Posterior cingulate gyrus (tissue), 11 donors: ENCODE measurements around the gene RNF220.
A peak's percentile ranks its signal among the peaks of the same experiment; 100 is the strongest.

Experiments
- DNase-seq, 10 donors: peaks; one replicate each; pipeline versions ENCODE4 v3.0.0 to v3.0.0-alpha.2; 2020 to 2021; ENCODE audit warnings: mixed read lengths in 3 of 10
- intact Hi-C: fragments of 100-400 bp; cut with DNase I; formaldehyde crosslinking; loops from one replicate; pipeline ENCODE4 v1.15.1; 2023

The RNF220 gene

DNA sequence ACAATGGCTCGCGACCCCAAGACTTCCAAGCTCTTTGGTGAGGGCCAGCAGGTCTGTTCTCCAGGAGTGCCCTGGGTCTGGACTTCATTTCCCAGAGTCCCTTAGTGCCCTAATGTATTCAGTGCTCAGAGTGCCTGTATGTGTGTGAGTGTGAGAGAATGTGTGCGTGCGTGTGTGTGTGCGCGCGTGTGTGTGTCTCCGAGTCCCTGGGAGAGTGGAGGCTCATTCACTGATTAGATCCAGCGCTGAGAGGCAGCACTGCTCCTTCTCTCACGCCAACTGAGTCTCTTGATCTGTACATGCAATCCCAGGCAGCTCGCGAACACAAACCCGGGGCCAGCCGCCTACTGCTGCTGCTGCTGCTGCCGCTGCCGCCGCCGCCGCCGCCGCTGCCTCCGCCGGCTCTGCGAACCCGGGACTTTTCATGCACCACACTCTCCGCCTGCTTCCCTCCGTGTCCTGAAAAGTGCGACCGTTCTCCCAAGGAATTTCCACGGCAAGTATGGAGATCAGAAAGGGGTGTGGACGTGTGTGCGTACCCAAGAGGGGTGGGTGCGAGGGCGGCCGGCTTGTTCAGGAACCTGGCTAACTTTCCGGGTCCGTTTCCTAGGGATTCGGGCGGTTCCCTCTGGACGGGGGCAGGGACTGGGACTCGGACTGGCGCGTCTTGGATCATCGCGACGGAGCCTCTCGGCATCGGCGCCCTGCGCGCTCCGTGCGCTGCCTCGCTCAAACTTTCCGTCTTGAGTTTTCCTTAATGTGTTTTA lies at the start of gene RNF220:
TSS of gene RNF220 (plus strand) at position 225 of the 767 bp plus-strand sequence.
- intact Hi-C loops = loop anchor here (5.0 to 10.0 kb wide), 3 partner anchors 97 to 240 kb away; no protein-coding TSS in a partner anchor

DNA sequence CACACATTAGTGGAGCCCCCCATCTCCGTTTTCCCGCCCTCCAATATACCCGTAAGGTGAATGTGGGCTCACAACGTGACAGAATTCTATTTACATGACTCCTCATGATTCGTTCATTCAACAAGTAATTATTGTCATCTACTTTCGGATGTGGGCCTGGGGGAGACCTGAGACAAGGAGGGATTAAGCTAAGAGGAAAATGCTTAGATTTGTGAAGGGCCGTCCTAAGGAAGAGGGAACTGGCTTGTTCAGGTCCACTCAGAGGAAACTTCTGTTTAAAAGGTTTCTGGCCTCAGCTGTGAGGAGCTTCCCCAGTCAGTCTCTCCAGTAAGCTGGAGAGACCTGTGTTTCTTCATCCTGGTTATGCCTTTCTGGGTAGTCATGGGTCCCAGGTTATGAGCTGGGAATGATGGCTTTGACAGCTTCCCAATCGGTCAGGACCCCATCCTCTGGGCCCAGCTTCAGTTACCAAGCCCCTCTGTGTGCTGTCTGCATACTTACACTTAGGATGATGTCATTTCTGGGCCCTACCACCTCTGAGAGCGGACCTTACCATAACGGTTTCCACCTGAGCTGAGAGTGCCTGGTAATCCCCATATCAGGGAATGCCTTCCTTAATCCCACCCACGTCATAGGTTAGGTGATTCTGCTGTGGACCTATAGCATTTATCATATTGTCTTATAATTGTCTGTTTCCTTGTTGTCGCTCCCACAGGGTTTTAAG lies 49.3 kb upstream of the RNF220 start:
- no peak for DNase-seq
- intact Hi-C loops = no loop called here

More for the DNA sequence above, at the start of gene RNF220:
- DNase-seq = peak; percentile 80 to 98 (median 88)

DNA sequence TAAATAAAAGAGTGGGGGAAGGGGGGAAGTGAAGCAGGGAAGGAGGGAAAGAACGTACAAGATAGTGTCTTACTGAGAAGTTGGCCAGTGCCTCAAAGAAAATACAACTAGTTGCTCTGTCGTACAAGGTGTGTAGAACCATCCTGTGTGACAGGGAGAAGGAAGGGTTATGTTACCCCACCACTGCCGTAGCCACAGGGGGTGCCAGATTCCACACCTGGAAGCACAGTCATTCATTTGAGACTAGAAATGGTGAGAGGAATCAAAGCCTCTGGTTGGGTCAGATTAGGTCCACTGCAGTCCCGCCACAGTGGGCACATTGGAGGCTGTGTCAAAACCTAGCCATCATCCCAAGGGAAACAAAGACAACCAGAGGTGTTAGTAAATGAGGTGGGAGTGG lies 47.3 kb upstream of the RNF220 start:
- no peak for DNase-seq
- intact Hi-C loops = no loop called here

DNA sequence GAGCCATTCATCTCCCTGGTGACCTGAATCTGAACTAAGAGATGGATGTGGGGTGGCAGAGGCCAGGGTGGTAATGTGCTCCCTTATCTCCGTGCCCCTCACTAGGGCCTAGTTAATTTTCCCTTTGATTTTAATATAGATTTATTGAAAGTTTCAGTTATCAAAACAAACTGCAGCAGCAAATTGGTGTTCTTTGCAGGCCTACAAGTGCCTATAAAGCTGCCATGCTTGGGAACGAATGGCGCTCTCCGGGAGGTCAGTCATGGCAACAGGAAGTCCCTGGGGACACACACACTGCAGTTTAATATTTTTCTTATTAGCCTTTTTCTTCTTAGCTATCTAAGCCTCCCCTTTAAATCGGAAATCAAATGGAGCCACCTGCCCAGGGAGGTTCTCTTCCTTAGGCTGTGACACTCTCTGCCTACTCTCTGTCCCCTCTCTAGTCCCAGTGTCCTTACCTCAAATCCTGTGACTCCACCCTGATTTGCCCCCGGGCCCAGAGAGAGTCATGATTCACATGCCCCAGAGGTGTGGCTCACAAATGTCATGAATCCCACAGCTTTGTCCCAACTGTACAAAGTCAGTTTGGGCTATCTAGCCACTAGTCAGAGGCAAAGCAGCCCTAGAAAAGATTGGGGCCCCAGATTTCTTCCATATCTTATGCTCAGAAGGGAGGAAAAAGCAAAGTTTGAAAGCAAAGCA lies 45.7 kb upstream of the RNF220 start:
- no peak for DNase-seq
- intact Hi-C loops = no loop called here

DNA sequence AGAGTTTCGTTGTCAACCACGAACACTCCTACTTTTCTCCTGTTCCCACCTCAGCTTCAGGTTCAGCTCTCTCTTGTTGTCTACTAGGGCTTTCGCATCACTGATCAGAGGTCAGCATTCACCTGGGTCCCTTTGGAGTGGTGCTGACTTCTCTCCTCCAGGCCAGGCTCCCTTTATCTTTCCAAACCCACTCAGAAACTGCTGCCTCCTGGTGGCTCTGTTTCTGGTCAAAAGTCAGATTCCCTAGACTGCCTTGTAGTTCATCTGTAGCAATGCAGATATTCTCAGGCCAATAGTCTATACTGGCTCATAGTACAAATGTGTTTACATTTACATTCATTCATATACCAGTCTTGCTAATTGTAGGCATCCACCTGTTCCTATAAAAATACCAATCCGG lies 43.6 kb upstream of the RNF220 start:
- intact Hi-C loops = no loop called here
- no peak for DNase-seq

DNA sequence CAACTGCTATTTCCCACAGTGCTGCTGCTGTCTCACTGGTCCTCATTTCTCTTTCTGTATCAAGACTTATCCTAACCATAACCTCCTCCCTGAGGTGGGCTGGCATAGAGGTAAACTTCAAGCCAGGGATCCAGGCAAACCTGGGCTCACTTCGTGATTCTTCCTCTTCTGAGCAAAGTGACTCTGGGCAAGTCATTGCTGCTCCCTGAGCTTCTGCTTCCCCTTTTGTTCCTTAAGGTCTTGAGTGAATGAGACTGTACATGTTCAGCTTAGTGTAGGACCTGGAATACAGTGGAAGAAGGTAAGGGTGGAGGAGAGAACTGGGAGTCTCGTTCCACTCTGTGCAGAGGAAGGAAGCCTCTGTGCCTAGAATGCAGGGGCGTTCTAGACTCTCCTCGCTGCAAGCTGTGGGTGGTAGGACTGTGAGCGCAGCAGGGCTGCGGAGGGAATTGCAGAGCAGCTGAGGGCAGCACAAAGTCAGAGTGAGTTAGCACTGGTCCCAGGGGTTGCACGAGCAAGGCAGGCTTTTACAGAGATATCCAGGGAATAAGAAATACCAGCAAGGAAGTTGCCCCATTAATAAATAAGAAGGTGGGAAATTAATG lies 38.6 kb upstream of the RNF220 start:
- intact Hi-C loops = no loop called here
- DNase-seq = no peak

DNA sequence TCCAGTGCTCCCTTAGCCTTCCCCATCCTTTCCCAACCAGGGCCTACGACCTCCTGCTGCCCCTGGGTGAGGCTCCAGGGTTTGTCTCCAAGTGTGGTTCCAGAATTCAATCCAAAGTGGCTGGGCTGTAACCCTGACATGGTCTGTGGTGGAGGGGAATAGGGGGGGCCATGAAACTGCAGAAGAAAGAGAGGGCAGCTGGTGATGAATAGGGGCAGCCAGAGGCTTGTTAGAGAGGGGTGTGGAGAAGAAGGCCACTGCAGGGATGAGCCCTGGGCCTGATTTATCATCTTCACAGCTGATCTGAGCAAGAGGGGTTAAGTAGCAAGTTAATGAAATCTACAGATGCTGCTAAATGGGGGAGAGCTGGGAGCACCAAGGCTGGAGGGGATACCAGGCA lies 37.1 kb upstream of the RNF220 start:
- DNase-seq = no peak
- intact Hi-C loops = no loop called here

DNA sequence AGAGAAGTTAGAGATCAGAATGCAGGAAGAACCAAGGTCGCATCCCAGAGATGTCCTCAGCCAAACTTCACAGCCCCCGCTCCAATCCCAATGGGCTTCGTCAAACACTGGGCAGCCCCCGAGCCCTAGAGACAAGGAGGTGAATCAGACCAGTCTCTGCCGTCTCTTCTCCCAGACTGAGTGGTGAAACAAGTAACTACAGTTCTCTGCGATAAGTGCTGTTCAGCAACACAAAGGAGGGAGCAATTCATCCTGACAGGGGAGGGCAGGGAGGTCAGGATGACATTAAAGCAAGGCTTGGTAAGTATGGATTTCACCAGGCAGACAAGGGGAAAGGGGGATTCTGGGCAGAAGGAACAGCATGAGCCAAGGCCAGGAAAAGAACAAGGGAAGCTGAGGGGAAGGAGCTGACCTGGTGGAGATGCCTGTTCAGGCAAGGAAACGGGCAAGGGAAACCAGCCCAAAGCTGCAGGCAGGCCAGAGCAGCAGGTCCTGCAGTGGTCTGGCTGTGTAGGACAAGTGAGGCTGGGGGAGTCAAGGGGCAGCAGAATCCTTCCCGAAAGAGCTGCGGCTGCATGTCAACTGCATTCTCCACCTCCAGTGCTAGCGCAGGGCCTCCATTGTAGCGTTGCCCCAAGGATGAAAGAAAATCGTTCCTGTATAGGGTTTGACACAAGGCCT lies 36.4 kb upstream of the RNF220 start:
- intact Hi-C loops = no loop called here

DNA sequence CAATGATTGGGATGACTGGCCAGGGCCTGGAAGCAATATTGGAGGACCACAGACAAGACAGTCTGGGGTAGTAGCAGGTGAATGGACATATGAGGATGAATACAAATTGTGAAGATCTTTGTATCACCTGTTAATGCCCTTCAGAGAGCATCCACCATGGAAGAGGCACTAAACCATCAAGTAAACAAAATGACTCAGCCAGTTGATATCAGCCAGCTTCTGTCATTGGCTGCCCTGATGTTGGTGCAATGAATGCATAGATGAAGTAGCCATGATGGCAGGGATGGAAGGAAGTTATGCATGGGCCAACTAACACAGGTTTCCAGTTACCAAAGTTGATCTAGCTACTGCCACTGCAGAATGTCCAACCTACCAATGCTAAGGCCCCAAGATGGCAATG lies 33.8 kb upstream of the RNF220 start:
- intact Hi-C loops = no loop called here
- DNase-seq = no peak

More for the DNA sequence above, 36.4 kb upstream of the RNF220 start:
- DNase-seq = no peak

DNA sequence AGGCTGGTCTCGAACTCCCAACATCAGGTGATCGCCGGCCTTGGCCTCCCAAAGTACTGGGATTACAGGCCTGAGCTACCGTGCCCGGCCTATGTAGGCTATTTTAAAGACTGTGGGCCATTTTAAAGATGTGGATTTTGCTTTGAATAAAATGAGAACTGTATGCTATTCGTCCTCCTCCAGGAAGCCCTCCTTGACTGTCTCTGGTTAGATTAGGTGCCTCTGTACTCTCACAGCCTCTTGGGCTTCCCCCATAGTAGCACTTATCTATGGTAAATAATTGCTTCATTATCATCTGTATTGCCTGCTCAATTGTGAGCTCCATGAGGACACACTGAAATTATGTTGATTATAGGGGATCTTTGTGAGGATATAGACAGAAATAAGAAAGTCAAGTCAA lies 29.5 kb upstream of the RNF220 start:
- intact Hi-C loops = loop anchor here (5.0 kb wide), 1 partner anchor 277 kb away; no protein-coding TSS in a partner anchor
- no peak for DNase-seq

DNA sequence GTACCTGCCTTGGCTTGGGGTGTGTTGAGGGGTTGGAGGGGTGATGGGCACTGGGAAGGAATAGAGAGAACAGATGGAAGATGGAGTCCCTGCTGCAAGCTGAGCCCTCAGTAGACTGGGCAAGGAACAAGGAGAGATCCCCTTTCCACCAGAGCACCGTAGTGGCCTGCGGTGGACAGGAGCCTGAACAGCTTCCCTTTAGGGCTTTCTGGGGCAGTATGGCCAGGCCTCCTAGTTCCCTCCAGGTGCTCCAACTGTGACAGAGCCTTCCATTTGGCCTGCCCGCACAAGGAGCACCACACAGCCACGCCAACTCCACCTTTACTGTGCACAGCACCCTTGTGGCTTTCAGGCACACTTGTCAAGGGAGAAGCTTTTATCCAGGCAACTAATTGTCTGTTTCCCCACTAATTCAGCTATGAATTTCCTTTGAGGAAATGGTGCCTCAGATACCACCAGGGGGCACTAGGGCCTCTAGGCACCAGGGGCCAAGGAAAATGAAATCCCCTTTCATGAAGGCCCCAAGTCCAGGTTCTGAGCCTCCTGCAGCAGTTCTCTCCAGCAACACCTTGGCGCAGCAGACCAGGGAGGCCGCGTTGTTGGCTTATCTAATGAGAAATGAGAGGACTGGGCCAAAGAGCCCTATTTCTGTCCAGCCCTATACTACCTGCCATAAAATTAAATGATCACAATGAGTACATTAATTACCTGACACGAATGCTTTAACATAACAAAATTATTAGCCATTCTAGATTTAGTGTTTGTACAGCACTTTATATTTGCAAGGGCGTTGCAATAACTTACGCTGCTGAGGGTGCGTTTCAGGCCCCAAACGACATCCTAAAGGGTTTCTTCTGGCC lies 26.9 kb upstream of the RNF220 start:
- DNase-seq = peak in 7 of 10 donors; percentile 11 to 86 (median 64)
- intact Hi-C loops = loop anchor here (2.0 to 5.0 kb wide), 2 partner anchors 217 to 274 kb away; no protein-coding TSS in a partner anchor

DNA sequence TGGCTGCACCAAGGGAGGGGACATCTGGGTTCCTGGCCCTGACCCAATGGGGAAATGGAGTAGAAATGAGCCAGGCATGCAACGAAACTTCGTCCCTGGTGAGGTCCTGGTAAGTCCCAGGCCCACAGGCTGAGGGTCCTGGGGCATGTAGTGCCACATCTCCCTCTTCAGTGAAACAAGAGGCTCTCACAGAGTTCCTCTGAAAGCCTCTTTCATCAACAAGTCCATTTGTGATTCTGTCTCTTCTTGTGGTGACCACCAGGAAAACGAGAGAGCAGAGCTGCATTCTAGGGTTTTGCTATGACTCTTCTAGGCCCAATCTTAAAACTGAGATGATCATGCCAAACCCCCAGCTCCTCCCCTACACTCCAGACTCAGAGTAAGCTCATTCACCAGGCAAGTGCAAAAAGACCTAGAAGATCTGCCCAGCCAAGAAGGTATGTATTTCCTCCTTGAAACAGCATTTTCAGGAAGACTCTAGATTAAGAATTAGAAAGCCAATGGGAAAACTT lies 24.3 kb upstream of the RNF220 start:
- intact Hi-C loops = no loop called here
- peak in 1 of 10 donors; percentile 4 for DNase-seq

DNA sequence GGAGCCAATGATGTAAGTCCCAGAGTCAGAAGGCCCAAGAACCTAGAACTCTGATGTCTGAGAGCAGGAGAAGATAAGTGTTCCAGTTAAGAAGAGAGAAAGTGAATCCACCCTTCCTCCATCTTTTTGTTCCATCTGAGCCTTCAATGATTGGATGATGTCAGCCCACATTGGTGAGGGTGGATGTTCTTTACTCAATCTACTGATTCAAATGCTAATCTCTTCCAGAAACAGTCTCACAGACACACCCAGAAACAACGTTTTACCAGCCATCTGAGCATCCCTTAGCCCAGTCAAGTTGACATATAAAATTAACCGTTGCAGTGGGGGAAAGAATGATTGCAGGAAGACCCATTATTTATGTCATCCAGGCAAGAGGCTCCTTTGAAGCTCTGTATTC lies 16.5 kb upstream of the RNF220 start:
- no peak for DNase-seq
- intact Hi-C loops = no loop called here

DNA sequence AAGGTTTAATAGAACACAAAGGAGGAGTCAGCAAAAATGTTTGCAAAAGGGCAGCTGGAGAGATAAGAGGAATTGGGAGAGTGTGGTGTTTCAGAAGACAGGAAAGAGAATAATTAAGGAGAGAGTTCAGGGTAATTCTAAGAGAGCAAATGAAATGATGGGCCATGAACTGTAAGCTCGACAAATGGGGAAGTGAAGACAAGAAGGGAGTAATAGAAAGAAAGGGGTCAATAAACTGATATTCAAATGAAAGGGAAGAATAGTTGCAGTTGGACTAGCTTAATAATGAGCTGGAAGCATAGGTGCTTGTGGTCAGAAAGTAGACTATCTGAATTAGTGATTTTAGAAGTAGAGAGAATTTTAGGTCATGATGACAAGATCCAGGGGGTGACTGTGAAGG lies 15.6 kb upstream of the RNF220 start:
- no peak for DNase-seq
- intact Hi-C loops = no loop called here

DNA sequence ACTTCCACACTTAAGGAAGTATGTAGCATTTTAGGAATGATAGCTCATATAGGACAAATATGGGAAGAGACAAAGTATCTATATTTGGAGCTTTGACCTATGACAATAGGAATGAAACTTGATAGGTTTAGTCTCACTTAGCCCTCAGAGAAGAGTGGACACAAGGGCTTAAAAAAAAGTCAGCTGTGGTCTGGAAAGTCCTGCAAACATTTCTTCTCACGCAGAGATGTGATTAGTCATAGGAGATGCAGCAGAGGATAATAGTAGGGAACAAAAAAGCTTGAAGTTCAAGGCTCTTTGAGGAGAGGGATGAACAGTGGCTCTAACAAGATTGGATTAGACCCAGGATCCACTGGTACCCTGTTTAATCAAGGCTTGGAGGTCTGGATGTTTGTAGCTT lies 14.8 kb upstream of the RNF220 start:
- DNase-seq = no peak
- intact Hi-C loops = no loop called here

DNA sequence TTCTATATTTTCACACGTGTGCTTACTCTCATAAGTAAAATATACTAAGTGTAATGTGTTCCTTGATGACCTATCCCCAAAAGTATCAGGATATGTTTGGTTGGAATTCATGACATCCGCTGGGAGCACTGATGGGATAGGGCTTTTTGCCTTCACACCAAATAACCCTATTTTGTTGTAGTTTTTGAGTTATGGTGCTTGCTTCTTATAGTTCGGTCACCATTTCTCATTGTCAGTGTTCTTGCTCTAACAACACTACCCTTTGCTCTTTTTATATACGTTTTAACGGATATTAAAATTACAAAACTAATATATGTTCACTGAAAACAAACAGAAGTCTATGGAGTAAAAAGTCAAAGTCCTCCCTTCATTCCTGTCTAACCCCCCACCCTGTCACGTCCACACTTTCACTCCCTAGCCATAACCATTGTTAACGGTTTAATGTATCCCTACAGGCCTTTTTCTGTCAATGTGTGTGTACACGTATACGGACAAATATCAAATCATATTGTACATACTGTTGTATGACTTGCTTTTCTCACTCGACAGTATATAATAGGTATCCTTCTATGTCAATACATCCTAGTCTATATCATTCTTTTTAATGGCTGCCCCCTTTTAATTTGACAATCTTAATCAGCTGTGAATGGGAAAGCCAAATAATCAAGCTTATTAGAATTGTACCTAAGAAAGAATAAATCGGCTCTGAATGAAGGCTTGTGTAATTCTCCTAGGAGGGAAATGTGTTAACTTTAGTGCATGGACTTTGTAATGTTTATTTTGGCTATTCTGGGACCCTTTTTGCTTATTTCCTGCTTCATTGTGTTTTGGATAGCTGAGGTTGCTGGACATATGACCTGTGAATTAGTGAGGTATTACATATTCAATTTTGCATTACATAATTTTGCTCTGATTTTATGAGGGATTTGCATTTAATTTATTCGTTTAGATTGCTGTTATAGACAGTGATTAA lies 3.5 kb upstream of the RNF220 start:
- no peak for DNase-seq
- intact Hi-C loops = loop anchor here (10.0 kb wide), 1 partner anchor 243 kb away; no protein-coding TSS in a partner anchor
